HEK293 (cell line): ENCODE results near the gene ZXDC.
A peak's percentile ranks its signal among the peaks of the same experiment; 100 is the strongest.

Experiments used
- BCL6B ChIP-seq: fragments of 450-650 bp; formaldehyde crosslinking; IDR thresholded peaks from 2 replicates; pipeline ENCODE4 v1.5.1; 2017; ENCODE audit warnings: missing biosample characterization, missing genetic modification characterization
- ELK4 ChIP-seq: IDR thresholded peaks from 2 replicates; pipeline ENCODE4 v1.6.1; 2011; ENCODE audit warnings: mild to moderate bottlenecking, low read depth, low read length, borderline replicate concordance
- GLIS2 ChIP-seq: fragments of 450-650 bp; formaldehyde crosslinking; IDR thresholded peaks from 2 replicates; pipeline ENCODE4 v1.5.1; 2016; ENCODE audit warnings: missing biosample characterization, missing genetic modification characterization
- HOXD13 ChIP-seq: sonication (generic); formaldehyde crosslinking; IDR thresholded peaks from 2 replicates; pipeline ENCODE4 v1.8.0; 2022; ENCODE audit warnings: missing genetic modification reagents, borderline replicate concordance
- PRDM4 ChIP-seq: fragments of 450-650 bp; formaldehyde crosslinking; IDR thresholded peaks from 2 replicates; pipeline ENCODE4 v1.5.1; 2017; ENCODE audit warnings: missing biosample characterization, missing genetic modification characterization
- SP2 ChIP-seq: fragments of 450-650 bp; formaldehyde crosslinking; IDR thresholded peaks from 2 replicates; pipeline ENCODE4 v1.5.1; 2016; ENCODE audit warnings: missing biosample characterization, missing genetic modification characterization
- TCF7L2 ChIP-seq: IDR thresholded peaks from 2 replicates; pipeline ENCODE4 v1.6.1; 2011; ENCODE audit warnings: low read depth, mild to moderate bottlenecking, inconsistent platforms, low read length, moderate library complexity, borderline replicate concordance
- ZBTB20 ChIP-seq: fragments of 450-650 bp; formaldehyde crosslinking; IDR thresholded peaks from 2 replicates; pipeline ENCODE4 v1.5.1; 2016; ENCODE audit warnings: missing biosample characterization, missing genetic modification characterization
- ZBTB8A ChIP-seq: fragments of 450-650 bp; formaldehyde crosslinking; IDR thresholded peaks from 2 replicates; pipeline ENCODE4 v1.5.1; 2016; ENCODE audit warnings: missing biosample characterization, missing genetic modification characterization
- ZFHX2 ChIP-seq: fragments of 450-650 bp; formaldehyde crosslinking; conservative IDR thresholded peaks from 2 replicates; pipeline ENCODE4 v1.5.1; 2016; ENCODE audit warnings: missing biosample characterization, missing genetic modification characterization
- ZNF10 ChIP-seq: fragments of 450-650 bp; formaldehyde crosslinking; IDR thresholded peaks from 2 replicates; pipeline ENCODE4 v1.5.1; 2017; ENCODE audit warnings: missing biosample characterization, missing genetic modification characterization
- ZNF148 ChIP-seq: fragments of 450-650 bp; formaldehyde crosslinking; IDR thresholded peaks from 2 replicates; pipeline ENCODE4 v1.5.0; 2017; ENCODE audit warnings: missing biosample characterization, missing genetic modification characterization, borderline replicate concordance
- ZNF155 ChIP-seq: fragments of 450-650 bp; formaldehyde crosslinking; IDR thresholded peaks from 2 replicates; pipeline ENCODE4 v1.5.1; 2016; ENCODE audit warnings: missing biosample characterization, missing genetic modification characterization
- ZNF184 ChIP-seq: fragments of 450-650 bp; IDR thresholded peaks from 2 replicates; pipeline ENCODE4 v1.5.1; 2018; ENCODE audit warnings: missing biosample characterization, mild to moderate bottlenecking, missing genetic modification characterization
- ZNF23 ChIP-seq: fragments of 450-650 bp; formaldehyde crosslinking; IDR thresholded peaks from 2 replicates; pipeline ENCODE4 v1.5.1; 2016; ENCODE audit warnings: missing biosample characterization, missing genetic modification characterization, borderline replicate concordance
- ZNF341 ChIP-seq: fragments of 450-650 bp; formaldehyde crosslinking; IDR thresholded peaks from 2 replicates; pipeline ENCODE4; 2016; ENCODE audit warnings: low read depth, missing biosample characterization, missing genetic modification characterization
- ZNF473 ChIP-seq: fragments of 450-650 bp; formaldehyde crosslinking; IDR thresholded peaks from 2 replicates; pipeline ENCODE4 v1.5.1; 2017; ENCODE audit warnings: missing biosample characterization, missing genetic modification characterization
- ZNF600 ChIP-seq: fragments of 450-650 bp; formaldehyde crosslinking; IDR thresholded peaks from 2 replicates; pipeline ENCODE4 v1.5.1; 2016; ENCODE audit warnings: missing biosample characterization, missing genetic modification characterization
- ZNF621 ChIP-seq: fragments of 450-650 bp; formaldehyde crosslinking; IDR thresholded peaks from 2 replicates; pipeline ENCODE4 v1.5.1; 2017; ENCODE audit warnings: missing biosample characterization, missing genetic modification characterization
- ZNF664 ChIP-seq: fragments of 450-650 bp; formaldehyde crosslinking; IDR thresholded peaks from 2 replicates; pipeline ENCODE4 v1.5.1; 2016; ENCODE audit warnings: missing biosample characterization, missing genetic modification characterization
- ZNF830 ChIP-seq: fragments of 450-650 bp; IDR thresholded peaks from 2 replicates; pipeline ENCODE4 v1.5.0; 2018; ENCODE audit warnings: missing biosample characterization, missing genetic modification characterization, low read depth, mild to moderate bottlenecking, moderate library complexity
- TF ChIP-seq, protein P1 (sequence below): fragments of 450-650 bp; formaldehyde crosslinking; IDR thresholded peaks from 2 replicates; pipeline ENCODE4 v1.5.1; 2016; ENCODE audit warnings: missing biosample characterization, missing genetic modification characterization
- TF ChIP-seq, protein P2 (sequence below): fragments of 450-650 bp; formaldehyde crosslinking; IDR thresholded peaks from 2 replicates; pipeline ENCODE4 v1.5.1; 2016; ENCODE audit warnings: missing biosample characterization, missing genetic modification characterization, borderline replicate concordance
- TF ChIP-seq, protein P3 (sequence below): fragments of 450-650 bp; formaldehyde crosslinking; IDR thresholded peaks from 2 replicates; pipeline ENCODE4 v1.5.1; 2016; ENCODE audit warnings: missing biosample characterization, missing genetic modification characterization
- TF ChIP-seq, protein P4 (sequence below): sonication (generic); formaldehyde crosslinking; IDR thresholded peaks from 2 replicates; pipeline ENCODE4 v1.8.1; 2022; ENCODE audit warnings: mild to moderate bottlenecking, moderate library complexity, missing genetic modification reagents

The ZXDC gene

GRCh38 chr3:126474498-126475412 is 936 bp downstream of the ZXDC start (continued):
- TF ChIP-seq ZNF473 (tag by site-specific recombination): no peak
- TF ChIP-seq, protein P1, sequence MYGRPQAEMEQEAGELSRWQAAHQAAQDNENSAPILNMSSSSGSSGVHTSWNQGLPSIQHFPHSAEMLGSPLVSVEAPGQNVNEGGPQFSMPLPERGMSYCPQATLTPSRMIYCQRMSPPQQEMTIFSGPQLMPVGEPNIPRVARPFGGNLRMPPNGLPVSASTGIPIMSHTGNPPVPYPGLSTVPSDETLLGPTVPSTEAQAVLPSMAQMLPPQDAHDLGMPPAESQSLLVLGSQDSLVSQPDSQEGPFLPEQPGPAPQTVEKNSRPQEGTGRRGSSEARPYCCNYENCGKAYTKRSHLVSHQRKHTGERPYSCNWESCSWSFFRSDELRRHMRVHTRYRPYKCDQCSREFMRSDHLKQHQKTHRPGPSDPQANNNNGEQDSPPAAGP (tag by site-specific recombination): no peak
- no peak for TF ChIP-seq ZNF155
- TF ChIP-seq ZNF621 (tag by site-specific recombination): no peak
- peak; percentile 27 for TF ChIP-seq ZFHX2 (tag by site-specific recombination)
- TF ChIP-seq, protein P2, sequence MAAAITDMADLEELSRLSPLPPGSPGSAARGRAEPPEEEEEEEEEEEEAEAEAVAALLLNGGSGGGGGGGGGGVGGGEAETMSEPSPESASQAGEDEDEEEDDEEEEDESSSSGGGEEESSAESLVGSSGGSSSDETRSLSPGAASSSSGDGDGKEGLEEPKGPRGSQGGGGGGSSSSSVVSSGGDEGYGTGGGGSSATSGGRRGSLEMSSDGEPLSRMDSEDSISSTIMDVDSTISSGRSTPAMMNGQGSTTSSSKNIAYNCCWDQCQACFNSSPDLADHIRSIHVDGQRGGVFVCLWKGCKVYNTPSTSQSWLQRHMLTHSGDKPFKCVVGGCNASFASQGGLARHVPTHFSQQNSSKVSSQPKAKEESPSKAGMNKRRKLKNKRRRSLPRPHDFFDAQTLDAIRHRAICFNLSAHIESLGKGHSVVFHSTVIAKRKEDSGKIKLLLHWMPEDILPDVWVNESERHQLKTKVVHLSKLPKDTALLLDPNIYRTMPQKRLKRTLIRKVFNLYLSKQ (tag by site-specific recombination): no peak
- peak; percentile 75 for TF ChIP-seq ZBTB8A
- TF ChIP-seq ZBTB20: peak; percentile 52; the same call in 1 of the 2 replicates
- no peak for TF ChIP-seq ZNF830 (tag by site-specific recombination)
- TF ChIP-seq BCL6B: no peak
- no peak for TF ChIP-seq ZNF664 (tag by site-specific recombination)
- no peak for TF ChIP-seq ZNF184 (tag by site-specific recombination)
- TF ChIP-seq ZNF148 (tag by site-specific recombination): no peak
- peak; percentile 33 for TF ChIP-seq SP2 (tag by site-specific recombination)
- TF ChIP-seq ZNF600: peak; percentile 40; the same call in 1 of the 2 replicates
- TF ChIP-seq, protein P3, sequence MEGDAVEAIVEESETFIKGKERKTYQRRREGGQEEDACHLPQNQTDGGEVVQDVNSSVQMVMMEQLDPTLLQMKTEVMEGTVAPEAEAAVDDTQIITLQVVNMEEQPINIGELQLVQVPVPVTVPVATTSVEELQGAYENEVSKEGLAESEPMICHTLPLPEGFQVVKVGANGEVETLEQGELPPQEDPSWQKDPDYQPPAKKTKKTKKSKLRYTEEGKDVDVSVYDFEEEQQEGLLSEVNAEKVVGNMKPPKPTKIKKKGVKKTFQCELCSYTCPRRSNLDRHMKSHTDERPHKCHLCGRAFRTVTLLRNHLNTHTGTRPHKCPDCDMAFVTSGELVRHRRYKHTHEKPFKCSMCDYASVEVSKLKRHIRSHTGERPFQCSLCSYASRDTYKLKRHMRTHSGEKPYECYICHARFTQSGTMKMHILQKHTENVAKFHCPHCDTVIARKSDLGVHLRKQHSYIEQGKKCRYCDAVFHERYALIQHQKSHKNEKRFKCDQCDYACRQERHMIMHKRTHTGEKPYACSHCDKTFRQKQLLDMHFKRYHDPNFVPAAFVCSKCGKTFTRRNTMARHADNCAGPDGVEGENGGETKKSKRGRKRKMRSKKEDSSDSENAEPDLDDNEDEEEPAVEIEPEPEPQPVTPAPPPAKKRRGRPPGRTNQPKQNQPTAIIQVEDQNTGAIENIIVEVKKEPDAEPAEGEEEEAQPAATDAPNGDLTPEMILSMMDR (tag by site-specific recombination): peak; percentile 45; the same call in 1 of the 2 replicates
- no peak for TF ChIP-seq ELK4
- TF ChIP-seq ZNF10 (tag by site-specific recombination): no peak
- TF ChIP-seq ZNF341: no peak
- no peak for TF ChIP-seq PRDM4
- TF ChIP-seq HOXD13: no peak
- TF ChIP-seq, protein P4, sequence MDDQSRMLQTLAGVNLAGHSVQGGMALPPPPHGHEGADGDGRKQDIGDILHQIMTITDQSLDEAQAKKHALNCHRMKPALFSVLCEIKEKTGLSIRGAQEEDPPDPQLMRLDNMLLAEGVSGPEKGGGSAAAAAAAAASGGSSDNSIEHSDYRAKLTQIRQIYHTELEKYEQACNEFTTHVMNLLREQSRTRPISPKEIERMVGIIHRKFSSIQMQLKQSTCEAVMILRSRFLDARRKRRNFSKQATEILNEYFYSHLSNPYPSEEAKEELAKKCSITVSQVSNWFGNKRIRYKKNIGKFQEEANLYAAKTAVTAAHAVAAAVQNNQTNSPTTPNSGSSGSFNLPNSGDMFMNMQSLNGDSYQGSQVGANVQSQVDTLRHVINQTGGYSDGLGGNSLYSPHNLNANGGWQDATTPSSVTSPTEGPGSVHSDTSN (CRISPR knock-in tag): 0 out of 2 replicates have a peak, but pooled peaks have one; percentile 12
- peak; percentile 65 for TF ChIP-seq GLIS2
- no peak for TF ChIP-seq TCF7L2
- no peak for TF ChIP-seq ZNF23 (tag by site-specific recombination)
